Superior temporal gyrus (tissue), 1 donor: ENCODE results near the gene CLEC2D.
"Not testable (repeated sequence)": the region's sequence is repeated elsewhere in the genome, so short reads cannot be mapped to it uniquely, and the experiment has no call there.

Experiments
- DNase-seq: peaks from one replicate; pipeline ENCODE4 v3.0.0-alpha.2; 2016; ENCODE audit errors: extremely low spot score

CLEC2D gene

GRCh38 chr12:9699898-9700605 lies 30.5 kb downstream of the CLEC2D start:
- no peak for DNase-seq

DNA sequence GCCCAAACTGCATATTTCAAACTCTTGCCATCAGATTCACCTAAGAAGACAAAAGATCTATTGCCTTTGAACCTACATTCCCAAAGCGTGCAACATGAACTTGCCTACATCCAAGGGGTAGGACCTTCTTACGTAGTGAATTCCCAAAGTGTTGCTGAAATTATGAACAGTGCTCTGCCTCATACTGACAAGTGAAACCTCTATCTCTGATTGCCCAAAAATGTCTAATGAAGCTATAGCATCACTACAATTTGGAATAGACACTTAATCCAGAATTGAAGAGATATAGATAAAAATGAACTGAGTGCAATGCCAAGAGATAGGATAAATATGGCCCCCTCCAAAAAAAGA lies 31.1 kb downstream of the CLEC2D start:
- DNase-seq: no peak

DNA sequence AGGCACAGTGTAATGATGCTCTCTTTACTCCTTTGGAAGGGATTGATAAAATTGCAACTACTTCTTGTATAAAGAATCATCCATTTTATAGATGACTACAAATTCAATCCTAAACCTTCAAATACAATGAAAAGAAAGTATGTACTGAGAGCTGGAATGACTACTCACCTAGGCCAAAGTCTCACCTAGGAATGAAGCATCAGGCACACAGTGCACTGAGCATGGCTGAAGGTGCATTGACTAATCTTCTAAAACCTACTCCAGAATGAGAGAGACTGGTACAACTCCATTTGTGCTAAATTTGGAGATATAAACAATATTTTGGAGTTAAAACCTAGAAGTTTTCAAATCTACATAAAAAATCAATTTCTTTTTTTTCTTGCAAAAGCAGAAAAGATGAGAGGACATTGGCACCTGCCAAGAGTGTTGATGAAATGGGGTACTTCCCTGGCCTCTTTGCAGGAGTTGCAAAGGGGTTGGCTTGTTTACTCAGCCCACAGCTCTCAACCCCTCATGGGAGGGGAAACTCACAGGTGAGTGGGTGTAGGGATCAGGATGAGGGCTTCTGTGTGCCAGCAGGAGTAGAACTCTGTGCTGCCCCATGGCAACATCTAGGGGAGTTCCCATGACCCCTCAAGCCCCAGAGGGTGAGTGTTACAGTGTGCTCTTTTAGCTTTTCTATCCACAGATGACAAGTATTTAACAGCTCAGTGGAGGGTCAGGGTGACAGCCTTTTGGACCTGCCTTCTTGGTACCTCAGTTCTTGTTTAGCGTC lies 32.1 kb downstream of the CLEC2D start:
- DNase-seq: no peak

- DNase-seq: no peak
Observed at GRCh38 chr12:9702255-9702654, 32.7 kb downstream of the CLEC2D start.

DNA sequence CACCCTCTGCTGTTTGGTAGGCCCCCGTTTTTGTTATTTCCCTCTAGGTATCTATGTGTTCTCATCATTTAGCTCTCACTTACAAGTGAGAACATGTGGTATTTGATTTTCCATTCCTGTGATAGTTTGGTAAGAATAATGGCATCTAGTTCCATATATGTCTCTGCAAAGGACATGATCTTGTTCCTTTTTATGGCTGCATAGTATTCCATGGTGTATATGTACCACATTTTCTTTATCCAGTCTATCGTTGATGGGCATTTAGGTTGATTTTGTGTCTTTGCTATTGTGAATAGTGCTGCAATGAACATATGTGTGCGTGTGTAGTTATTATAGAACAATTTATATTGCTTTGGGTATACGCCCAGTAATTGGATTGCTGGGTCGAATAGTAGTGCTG lies 35.0 kb downstream of the CLEC2D start:
- not testable (repeated sequence) for DNase-seq

DNA sequence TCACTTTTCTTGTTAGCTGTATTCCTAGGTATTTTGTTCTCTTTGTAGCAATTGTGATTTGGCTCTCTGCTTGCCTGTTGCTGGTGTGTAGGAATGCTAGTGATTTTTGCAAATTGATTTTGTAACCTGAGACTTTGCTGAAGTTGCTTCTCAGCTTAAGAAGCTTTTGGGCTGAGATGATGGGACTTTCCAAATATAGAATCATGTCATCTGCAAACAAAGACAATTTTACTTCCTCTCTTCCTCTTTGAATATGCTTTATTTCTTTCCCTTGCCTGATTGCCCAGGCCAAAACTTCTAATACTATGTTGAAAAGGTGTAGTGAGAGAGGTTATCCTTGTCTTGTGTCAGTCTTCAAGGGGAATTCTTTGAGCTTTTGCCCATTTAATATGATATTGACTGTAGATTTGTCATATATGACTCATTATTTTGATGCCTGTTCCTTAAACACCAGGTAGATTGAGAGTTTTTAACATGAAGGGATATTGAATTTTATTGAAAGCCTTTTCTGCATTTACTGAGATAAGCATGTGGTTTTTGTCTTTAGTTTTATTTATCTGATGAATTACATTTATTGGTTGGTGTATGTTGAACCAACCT lies 36.7 kb downstream of the CLEC2D start:
- no peak for DNase-seq

GRCh38 chr12:9707356-9707755 lies 37.8 kb downstream of the CLEC2D start:
- no peak for DNase-seq

DNA sequence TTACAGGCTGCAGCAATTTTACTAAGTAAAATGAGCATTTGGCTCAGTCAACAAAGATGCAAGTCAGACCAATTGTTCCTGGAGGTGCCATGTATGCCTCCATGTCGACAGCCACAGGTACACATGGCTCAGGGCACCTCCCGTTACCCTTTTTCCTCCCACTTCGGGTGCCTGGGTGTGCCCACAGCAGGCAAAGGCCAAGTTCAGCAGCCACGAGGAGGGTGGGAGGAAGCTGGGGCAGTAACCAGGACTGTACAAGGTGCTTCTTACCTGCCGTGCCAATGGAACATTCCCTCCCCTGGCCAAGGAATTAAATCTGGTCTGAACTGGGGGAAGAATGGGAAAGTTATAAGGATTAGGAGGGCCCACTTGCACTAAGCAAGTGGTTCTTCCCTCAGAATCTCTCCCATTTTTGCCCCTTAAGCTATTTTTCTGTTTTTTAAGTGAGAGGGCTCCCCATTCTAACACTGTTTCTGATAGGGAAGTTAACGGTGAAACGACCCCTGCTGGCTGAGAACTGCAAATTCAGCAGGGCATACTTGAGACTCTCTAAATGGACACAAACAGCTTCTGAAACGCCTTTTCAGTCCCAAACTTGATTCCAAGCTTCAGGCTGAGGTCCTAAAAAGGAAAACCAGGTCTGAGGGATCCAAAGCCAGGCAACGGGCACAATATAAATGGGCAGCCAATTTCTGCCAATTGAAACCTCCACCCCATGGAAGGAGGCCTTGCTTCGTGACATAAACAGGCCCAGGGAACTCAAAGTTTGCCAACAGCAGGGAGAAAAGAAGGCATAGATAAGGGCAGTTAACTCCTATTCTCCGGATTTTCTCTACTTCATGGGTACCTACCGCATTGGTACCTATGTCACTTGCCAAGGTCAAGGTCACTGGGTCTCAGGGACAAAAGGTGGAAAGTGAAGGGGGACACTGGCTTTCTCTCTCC lies 38.6 kb downstream of the CLEC2D start:
- DNase-seq: peak; percentile 70

DNA sequence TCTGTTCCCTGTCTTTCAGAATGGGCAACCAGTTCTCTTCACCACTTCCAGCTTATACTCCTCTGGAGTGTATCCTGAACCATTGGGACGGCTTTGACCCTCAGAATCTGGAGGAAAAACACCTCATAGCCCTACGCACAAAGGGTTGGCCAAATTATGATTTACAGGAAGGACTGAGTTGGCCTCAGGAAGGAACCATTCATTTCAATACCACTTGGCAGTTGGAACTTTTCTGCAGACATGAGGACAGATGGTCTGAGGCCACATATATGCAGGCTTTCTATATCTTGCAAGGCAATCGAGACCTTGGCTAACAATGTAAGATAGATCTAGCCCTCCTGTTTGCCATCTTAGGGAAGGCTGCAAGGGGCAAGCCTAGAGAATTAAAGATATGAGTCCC lies 39.3 kb downstream of the CLEC2D start:
- no peak for DNase-seq

- DNase-seq: no peak
Observed at GRCh38 chr12:9710584-9711375, 41.3 kb downstream of the CLEC2D start.

GRCh38 chr12:9711664-9712063 lies 42.2 kb downstream of the CLEC2D start:
- no peak for DNase-seq

GRCh38 chr12:9713032-9713558 lies 43.6 kb downstream of the CLEC2D start:
- not testable (repeated sequence) for DNase-seq

- DNase-seq: no peak
Observed at GRCh38 chr12:9717070-9717925, 47.8 kb downstream of the CLEC2D start.

GRCh38 chr12:9718968-9719367 lies 49.5 kb downstream of the CLEC2D start:
- no peak for DNase-seq

DNA sequence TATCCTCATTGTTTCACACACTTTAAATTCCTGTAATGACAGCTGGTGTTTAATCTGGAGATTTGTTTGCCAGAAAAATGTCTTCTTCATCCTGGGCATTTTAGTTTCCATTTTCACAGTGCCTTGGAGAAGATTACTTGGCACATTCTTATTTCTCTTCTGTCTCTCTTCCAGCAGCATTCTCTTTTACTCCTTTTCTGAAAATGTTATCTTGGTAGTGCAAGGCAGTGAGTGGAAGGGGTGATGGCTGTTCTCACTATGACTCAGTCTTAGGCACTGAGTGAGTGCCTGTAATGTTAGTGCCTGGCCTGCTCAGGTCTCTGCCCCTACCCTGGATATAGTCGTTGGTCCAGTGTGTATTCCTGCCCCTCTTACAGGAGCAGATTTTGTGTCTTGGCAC lies 50.3 kb downstream of the CLEC2D start:
- DNase-seq: peak; percentile 61

DNA sequence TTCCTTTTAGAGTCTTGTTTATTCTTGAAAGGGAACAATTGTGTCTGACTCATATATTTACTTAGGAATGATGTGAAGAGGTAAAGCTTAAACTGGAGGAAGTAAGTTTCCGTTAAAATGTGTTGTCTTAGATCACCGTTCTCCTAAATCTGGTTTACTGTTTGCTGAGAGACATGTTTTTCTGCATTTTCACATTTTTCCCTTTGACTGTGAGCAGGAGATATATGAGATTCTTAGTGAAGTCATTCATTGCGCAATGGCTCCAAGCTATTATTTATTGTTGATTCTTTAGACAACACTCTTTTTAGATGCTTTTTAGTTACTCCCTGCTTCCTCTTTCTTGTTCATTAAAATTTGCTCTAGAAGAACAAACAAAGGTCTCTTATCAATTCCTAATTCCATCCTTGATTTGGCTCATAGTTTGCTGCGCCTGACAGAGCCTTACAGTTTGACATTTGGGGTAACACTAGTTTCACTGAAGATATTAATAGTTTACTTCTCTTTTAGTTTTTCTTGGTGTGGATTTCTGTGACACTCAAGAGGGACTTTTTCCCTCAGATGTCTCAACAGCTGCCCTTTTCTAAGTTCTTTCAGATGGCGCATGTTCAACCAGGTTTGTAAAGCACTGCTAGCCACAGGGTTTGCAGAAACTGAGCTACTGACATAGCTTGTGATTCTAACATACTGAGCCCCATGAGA lies 52.0 kb downstream of the CLEC2D start:
- DNase-seq: no peak

- no peak for DNase-seq
Observed at GRCh38 chr12:9724023-9724422, 54.5 kb downstream of the CLEC2D start.

DNA sequence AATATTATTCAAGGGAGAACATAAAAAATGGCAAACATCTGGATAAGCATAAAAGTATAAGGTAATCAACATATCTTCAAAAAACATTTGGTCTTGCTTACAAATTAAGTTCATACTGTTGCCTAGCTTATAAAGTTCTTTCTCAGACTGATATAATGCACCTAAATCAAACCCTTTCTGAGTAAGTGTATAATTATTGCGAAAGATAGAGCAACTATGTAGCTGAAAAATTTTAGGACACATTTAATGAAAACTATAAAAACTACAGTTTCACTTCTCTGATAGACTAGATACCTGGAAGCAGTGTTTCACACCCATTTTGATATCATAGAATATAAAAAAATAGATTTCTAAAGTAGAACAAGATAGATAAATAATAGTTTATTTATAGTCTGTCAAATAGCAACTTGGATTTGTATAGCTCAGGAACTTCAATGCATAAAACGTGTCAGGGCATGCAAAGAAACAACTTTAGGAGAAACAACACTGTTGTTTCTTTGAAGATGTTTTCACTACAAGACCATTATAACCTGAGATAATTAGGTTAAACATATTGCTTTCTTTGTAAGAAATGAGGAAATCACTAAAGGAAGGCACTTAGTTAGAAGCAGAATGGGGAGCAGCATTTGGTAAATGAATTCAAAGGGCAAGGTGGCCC lies 55.8 kb downstream of the CLEC2D start:
- no peak for DNase-seq

GRCh38 chr12:9727813-9728212 lies 58.3 kb downstream of the CLEC2D start:
- DNase-seq: no peak
